A549 (cell line): ENCODE data around the gene CDC42BPB. TPM values are rescaled to one million over a fixed set of nuclear protein-coding genes. Genes with fewer than 3 reads are reported as not detected.
A peak's percentile ranks its signal among the peaks of the same experiment; 100 is the strongest.

Source experiments
- ATAC-seq, 2 experiments: fragments of 200-7000 bp in 1 of 2; fragments of >200 bp in 1 of 2; cut with Nextera tagmentation in 1 of 2; cut with Tn5 transposase in 1 of 2; 3 replicates each; pipeline versions ENCODE4 v1.8.0 to v1.9.1; 2018 to 2020; ENCODE audit warnings: mild to moderate bottlenecking in 1 of 2, moderate library complexity in 1 of 2
- CTCF ChIA-PET: fragments of 300-600 bp; sonication (Branson Sonifier 250); formaldehyde crosslinking; extraction: SDS; loops from one replicate; lab custom pipeline; 2021; ENCODE audit warnings: antibody characterized with exemption, inconsistent platforms; lab: Yijun Ruan, JAX
- POLR2A ChIA-PET: fragments of 350-600 bp; formaldehyde crosslinking; extraction: SDS; loops from one replicate; lab custom pipeline; 2021; ENCODE audit warnings: antibody characterized with exemption, inconsistent platforms; lab: Yijun Ruan, JAX
- DNase-seq, 2 experiments: peaks; one replicate each; pipeline versions ENCODE4 v3.0.0 to v3.0.0-alpha.2; 2011 to 2016; ENCODE audit warnings: low read depth in 1 of 2, low spot score in 1 of 2
- FAIRE-seq: peaks from 2 replicates; lab custom pipeline; 2011; peaks lifted over from hg19 to GRCh38; lab: Jason Lieb, UNC
- H3K27ac ChIP-seq, 2 experiments: fragments of >200 bp; sonication (Bioruptor Twin); formaldehyde crosslinking; 3 replicates each; pipeline ENCODE4 v1.5.1; 2016 to 2017
- H3K4me1 ChIP-seq: fragments of >200 bp; sonication (Bioruptor Twin); formaldehyde crosslinking; 3 replicates; pipeline ENCODE4 v1.6.1; 2016
- H3K4me2 ChIP-seq: fragments of >200 bp; sonication (Bioruptor Twin); formaldehyde crosslinking; 3 replicates; pipeline ENCODE4 v1.6.1; 2016
- H3K4me3 ChIP-seq: fragments of >200 bp; sonication (Bioruptor Twin); formaldehyde crosslinking; 3 replicates; pipeline ENCODE4 v1.5.1; 2016
- H3K9me3 ChIP-seq: fragments of >200 bp; sonication (Bioruptor Twin); formaldehyde crosslinking; 3 replicates; pipeline ENCODE4 v1.6.1; 2016
- CBX8 ChIP-seq: fragments of 200-600 bp; sonication (generic); IDR thresholded peaks from 2 replicates; pipeline ENCODE4 v1.6.1; 2016
- CEBPB ChIP-seq, 2 experiments: fragments of >200 bp in 1 of 2; sonication (Bioruptor Twin) in 1 of 2; formaldehyde crosslinking in 1 of 2; IDR thresholded peaks; 2 replicates each; pipeline ENCODE4 v1.6.1; 2012 to 2016
- E2F6 ChIP-seq: IDR thresholded peaks from 2 replicates; pipeline ENCODE4 v1.6.1; 2012; ENCODE audit warnings: low read depth, borderline replicate concordance
- EHF ChIP-seq: fragments of 250-450 bp; sonication (Bioruptor Pico); IDR thresholded peaks from 2 replicates; pipeline ENCODE4 v1.5.0; 2020; ENCODE audit warnings: mild to moderate bottlenecking
- EP300 ChIP-seq, 2 experiments: fragments of >200 bp; sonication (Bioruptor Twin); formaldehyde crosslinking; IDR thresholded peaks; 2 replicates in 1 of 2; 3 replicates in 1 of 2; pipeline ENCODE4 v1.6.1; 2016 to 2017
- HDAC2 ChIP-seq: fragments of 200-600 bp; sonication (generic); IDR thresholded peaks from 2 replicates; pipeline ENCODE4 v1.6.1; 2016
- HES2 ChIP-seq: fragments of >200 bp; sonication (Bioruptor Twin); formaldehyde crosslinking; IDR thresholded peaks from 2 replicates; pipeline ENCODE4 v1.6.1; 2016
- HMGXB4 ChIP-seq: fragments of 250-450 bp; sonication (Bioruptor Pico); IDR thresholded peaks from 2 replicates; pipeline ENCODE4 v1.5.0; 2021; ENCODE audit warnings: mild to moderate bottlenecking, moderate library complexity, borderline replicate concordance
- HOXA7 ChIP-seq: fragments of 250-450 bp; sonication (Bioruptor Pico); IDR thresholded peaks from 2 replicates; pipeline ENCODE4 v1.5.0; 2020; ENCODE audit warnings: mild to moderate bottlenecking, moderate library complexity
- HOXB5 ChIP-seq: fragments of 250-450 bp; sonication (Bioruptor Pico); IDR thresholded peaks from 2 replicates; pipeline ENCODE4 v1.5.0; 2020; ENCODE audit warnings: mild to moderate bottlenecking, moderate library complexity
- JUN ChIP-seq, 2 experiments: fragments of >200 bp; sonication (Bioruptor Twin); formaldehyde crosslinking; IDR thresholded peaks; 2 replicates in 1 of 2; 3 replicates in 1 of 2; pipeline ENCODE4 v1.6.1; 2016 to 2017
- JUNB ChIP-seq: fragments of >200 bp; sonication (Bioruptor Twin); formaldehyde crosslinking; IDR thresholded peaks from 2 replicates; pipeline ENCODE4 v1.6.1; 2016
- MAFK ChIP-seq: fragments of 450-650 bp; IDR thresholded peaks from 2 replicates; pipeline ENCODE4 v1.6.1; 2014; ENCODE audit not compliant: partially characterized antibody
- NPAS2 ChIP-seq: fragments of 250-450 bp; sonication (Bioruptor Pico); IDR thresholded peaks from 2 replicates; pipeline ENCODE4 v1.8.0; 2022; ENCODE audit warnings: mild to moderate bottlenecking, moderate library complexity, borderline replicate concordance
- NR3C1 ChIP-seq: fragments of >200 bp; sonication (Bioruptor Twin); formaldehyde crosslinking; IDR thresholded peaks from 3 replicates; pipeline ENCODE4 v1.6.1; 2017
- PHF8 ChIP-seq: fragments of 200-600 bp; sonication (generic); IDR thresholded peaks from 2 replicates; pipeline ENCODE4 v1.6.1; 2016; ENCODE audit warnings: low read depth, mild to moderate bottlenecking, antibody characterized with exemption, moderate library complexity, borderline replicate concordance
- RAD21 ChIP-seq, 2 experiments: fragments of >200 bp in 1 of 2; sonication (Bioruptor Twin) in 1 of 2; formaldehyde crosslinking in 1 of 2; IDR thresholded peaks in 1 of 2; conservative IDR thresholded peaks in 1 of 2; 2 replicates in 1 of 2; 3 replicates in 1 of 2; pipeline ENCODE4 v1.6.1; 2012 to 2018; ENCODE audit warnings: inconsistent platforms in 1 of 2
- RARB ChIP-seq: fragments of 250-450 bp; sonication (Bioruptor Pico); IDR thresholded peaks from 2 replicates; pipeline ENCODE4 v1.8.0; 2021; ENCODE audit warnings: mild to moderate bottlenecking, moderate library complexity
- RCOR1 ChIP-seq: fragments of 150-350 bp; IDR thresholded peaks from 2 replicates; pipeline ENCODE4 v1.6.1; 2014; ENCODE audit warnings: antibody characterized with exemption, low read length, low read depth
- SMC3 ChIP-seq: fragments of >200 bp; sonication (Bioruptor Twin); formaldehyde crosslinking; IDR thresholded peaks from 3 replicates; pipeline ENCODE4 v1.6.1; 2018; ENCODE audit warnings: inconsistent platforms
- TP53 ChIP-seq: fragments of 250-450 bp; sonication (Bioruptor Pico); IDR thresholded peaks from 2 replicates; pipeline ENCODE4 v1.5.0; 2021; ENCODE audit warnings: mild to moderate bottlenecking, moderate library complexity
- ZFP36 ChIP-seq: fragments of 450-650 bp; IDR thresholded peaks from 2 replicates; pipeline ENCODE4 v1.6.1; 2014; ENCODE audit warnings: borderline replicate concordance; ENCODE audit not compliant: partially characterized antibody
- ZNF302 ChIP-seq: fragments of 250-450 bp; sonication (Bioruptor Pico); IDR thresholded peaks from 2 replicates; pipeline ENCODE4 v1.9.0; 2021; ENCODE audit warnings: inconsistent platforms, mild to moderate bottlenecking, moderate library complexity
- WGBS: methylation state at CpG from one replicate; pipeline ENCODE4 v1.1.6; 2017; ENCODE audit errors: missing lambda C conversion rate; 5-methylcytosine and 5-hydroxymethylcytosine counted together
- polyA plus RNA-seq, 4 experiments: library from polyadenylated mRNA; depleted of rRNA in 3 of 4; stranded (reverse); fragments of >200 nt; fragmentation: RNase III in 1 of 4; extraction: RNeasy Plus Mini Kit Qiagen cat#74134 plus additional on column Dnase treatment in 1 of 4; gene quantifications; 2 replicates in 3 of 4; 3 replicates in 1 of 4; pipeline ENCODE4 v1.2.3, GENCODE V29; 2011 to 2017

The CDC42BPB gene
- polyA plus RNA-seq, 2 of the 4 experiments (the other 2 are of a cell fraction): 56.4 to 57.1 TPM

- FAIRE-seq: no peak
- H3K9me3 ChIP-seq: no peaks in the 10 kb centered on the region
- no peak overlapping the region for H3K4me3 ChIP-seq
- CTCF ChIA-PET: interaction anchor here (1.1 to 3.0 kb wide), 2 partner anchors 34 to 222 kb away, joined by 4 to 12 read pairs; no protein-coding TSS in a partner anchor
- 86% methylated on average over 5 of the region's 8 CpGs for WGBS
- TF ChIP-seq ZFP36 (no peak), NPAS2 (no peak), HOXA7 (no peak), CEBPB (IDR thresholded peaks at IDR 0.05) (no peak), HDAC2 (no peak), RARB (CRISPR knock-in tag) (no peak), E2F6 (no peak), HOXB5 (no peak), EHF (no peak), ZNF302 (CRISPR knock-in tag) (no peak), JUN (IDR thresholded peaks at IDR 0.05) (no peak), NR3C1 (no peak), JUNB (no peak), EP300 (IDR thresholded peaks at IDR 0.05) (no peak), HES2 (no peak), TP53 (CRISPR knock-in tag) (no peak), HMGXB4 (CRISPR knock-in tag) (no peak), MAFK (no peak), RAD21 (conservative IDR thresholded peaks at IDR 0.05 in 1 of 2, IDR thresholded peaks at IDR 0.05 in 1 of 2) (no peak)
- TF ChIP-seq, all 56 proteins: peak for 0
- peaks cover 93% of the 10 kb centered on the region for H3K4me1 ChIP-seq
- ATAC-seq (no peak), DNase-seq (no peak)
- peak overlapping the region; percentile 96; the same call in 2 of the 3 replicates for H3K4me2 ChIP-seq
- POLR2A ChIA-PET: no interaction called here
- peak overlapping the region; percentile 97 to 99 for H3K27ac ChIP-seq
These were observed 13.0 kb upstream of the CDC42BPB start for GRCh38 chr14:103070263-103070885.

GRCh38 chr14:103068351-103069073 is 11.2 kb upstream of the CDC42BPB start:
- ChIA-PET CTCF (interaction anchor here (0.6 to 3.0 kb wide), 12 partner anchors 8 to 374 kb away, joined by 3 to 12 read pairs (median 3); no protein-coding TSS in a partner anchor), POLR2A (no interaction called here)
- Histone ChIP-seq H3K9me3 (no peaks in the 10 kb centered on the region), H3K4me3 (no peak overlapping the region), H3K4me1 (peaks cover 83% of the 10 kb centered on the region), H3K27ac (peak overlapping the region; percentile 90 to 97), H3K4me2 (peak overlapping the region; percentile 49)
- no peak for FAIRE-seq
- no peak for ATAC-seq
- TF ChIP-seq CBX8 (no peak), RCOR1 (no peak), SMC3 (no peak), PHF8 (no peak), E2F6 (no peak), NPAS2 (no peak), JUN (IDR thresholded peaks at IDR 0.05) (no peak)
- DNase-seq: no peak
- 87% methylated on average over 21 of the region's 22 CpGs for WGBS
